B cell (primary cell): ENCODE data around the gene MTPN.

Experiments
- EZH2 ChIP-seq: IDR thresholded peaks from 2 replicates; pipeline ENCODE4 v1.6.1; 2012; ENCODE audit warnings: borderline replicate concordance, low read depth, mild to moderate bottlenecking, moderate library complexity, low read length; ENCODE audit not compliant: insufficient read depth, poor library complexity, severe bottlenecking
- TF ChIP-seq, protein P1 (sequence below): fragments of 200-600 bp; IDR thresholded peaks from one replicate; pipeline ENCODE4 v1.8.0; 2022; ENCODE audit warnings: antibody characterized with exemption, mild to moderate bottlenecking

DNA sequence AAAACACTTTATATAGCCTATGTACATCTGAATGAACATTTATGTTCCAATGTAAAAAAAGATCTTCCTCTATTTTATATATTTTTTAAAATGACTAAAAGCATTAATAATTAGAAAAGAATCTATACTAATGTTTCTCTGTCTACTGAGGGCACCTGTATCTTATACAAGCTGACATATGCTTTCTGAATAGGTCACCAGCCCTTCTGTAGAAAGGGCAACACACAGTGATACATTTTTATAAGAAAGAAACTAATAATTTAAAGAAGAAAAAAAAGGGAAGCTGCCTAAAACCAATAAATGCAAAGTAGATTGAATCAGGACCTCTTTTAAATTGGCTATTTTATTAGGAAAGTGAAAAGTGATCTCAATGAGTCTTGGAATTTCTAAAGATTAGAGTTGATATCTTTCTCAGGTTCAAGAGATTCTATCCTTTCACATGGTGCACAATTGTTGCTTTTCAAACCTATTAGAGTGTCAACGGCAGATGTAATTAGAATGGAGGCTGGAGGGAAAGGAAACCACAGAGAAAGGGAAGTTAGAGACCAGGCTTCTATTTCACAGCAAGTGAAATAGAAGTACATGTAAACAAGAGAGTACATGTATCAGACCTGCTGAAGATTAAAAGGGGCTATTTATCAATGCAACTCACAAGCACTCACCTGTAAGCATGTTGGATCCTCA lies 6.3 kb downstream of the MTPN start:
- TF ChIP-seq, protein P1, sequence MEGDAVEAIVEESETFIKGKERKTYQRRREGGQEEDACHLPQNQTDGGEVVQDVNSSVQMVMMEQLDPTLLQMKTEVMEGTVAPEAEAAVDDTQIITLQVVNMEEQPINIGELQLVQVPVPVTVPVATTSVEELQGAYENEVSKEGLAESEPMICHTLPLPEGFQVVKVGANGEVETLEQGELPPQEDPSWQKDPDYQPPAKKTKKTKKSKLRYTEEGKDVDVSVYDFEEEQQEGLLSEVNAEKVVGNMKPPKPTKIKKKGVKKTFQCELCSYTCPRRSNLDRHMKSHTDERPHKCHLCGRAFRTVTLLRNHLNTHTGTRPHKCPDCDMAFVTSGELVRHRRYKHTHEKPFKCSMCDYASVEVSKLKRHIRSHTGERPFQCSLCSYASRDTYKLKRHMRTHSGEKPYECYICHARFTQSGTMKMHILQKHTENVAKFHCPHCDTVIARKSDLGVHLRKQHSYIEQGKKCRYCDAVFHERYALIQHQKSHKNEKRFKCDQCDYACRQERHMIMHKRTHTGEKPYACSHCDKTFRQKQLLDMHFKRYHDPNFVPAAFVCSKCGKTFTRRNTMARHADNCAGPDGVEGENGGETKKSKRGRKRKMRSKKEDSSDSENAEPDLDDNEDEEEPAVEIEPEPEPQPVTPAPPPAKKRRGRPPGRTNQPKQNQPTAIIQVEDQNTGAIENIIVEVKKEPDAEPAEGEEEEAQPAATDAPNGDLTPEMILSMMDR = no peak
- TF ChIP-seq EZH2 = no peak
